ENCODE results near the gene CILP2.
A peak's percentile ranks its signal among the peaks of the same experiment; 100 is the strongest.

Gene CILP2

GRCh38 chr19:19554074-19555023 lies 16.3 kb downstream of the CILP2 start:
- TF ChIP-seq CTCF (IDR thresholded peaks at IDR 0.05; ENCODE audit: low read depth, low read length), result peak; percentile 76
- DNase-seq (ENCODE audit: extremely low read depth, low read depth), result no peak

GRCh38 chr19:19558055-19558454 lies 20.0 kb downstream of the CILP2 start:
- no peak for TF ChIP-seq CTCF (IDR thresholded peaks at IDR 0.05; ENCODE audit: low read depth, low read length)
- no peak for DNase-seq (ENCODE audit: extremely low read depth, low read depth)

GRCh38 chr19:19558636-19559035 lies 20.6 kb downstream of the CILP2 start:
- no peak for TF ChIP-seq CTCF (IDR thresholded peaks at IDR 0.05; ENCODE audit: low read depth, low read length)
- DNase-seq (ENCODE audit: extremely low read depth, low read depth), result no peak

- DNase-seq (ENCODE audit: extremely low read depth, low read depth), result no peak
- TF ChIP-seq CTCF (IDR thresholded peaks at IDR 0.05; ENCODE audit: low read depth, low read length), result no peak
These were observed 21.9 kb downstream of the CILP2 start for GRCh38 chr19:19559931-19560330.

- no peak for TF ChIP-seq CTCF (IDR thresholded peaks at IDR 0.05; ENCODE audit: low read depth, low read length)
- DNase-seq (ENCODE audit: extremely low read depth, low read depth), result no peak
These were observed 24.0 kb downstream of the CILP2 start for GRCh38 chr19:19561946-19562664.

- TF ChIP-seq CTCF (IDR thresholded peaks at IDR 0.05; ENCODE audit: low read depth, low read length), result no peak
- no peak for DNase-seq (ENCODE audit: extremely low read depth, low read depth)
These were observed 24.7 kb downstream of the CILP2 start for GRCh38 chr19:19562665-19563347.
